Stimulated activated memory B cell treated with anti-CD40 and anti-IgM and Interleukin-4, amounts not matched to agents 10 μg/mL and 1 μg/mL and 100 μg/mL, for 72 hours (primary cell): ENCODE measurements around the gene ARHGAP24.
"Not testable (repeated sequence)": the region's sequence is repeated elsewhere in the genome, so short reads cannot be mapped to it uniquely, and the experiment has no call there.

ENCODE experiments used
- ATAC-seq: fragments of 150-1000 bp; cut with Tn5 transposase; 2 replicates; pipeline ENCODE4 v1.10.0; 2021
- H3K27ac Mint-ChIP-seq: one replicate; pipeline ENCODE4 v1.8.0; 2022; ENCODE audit warnings: mild to moderate bottlenecking, mixed read lengths
- H3K27me3 Mint-ChIP-seq: one replicate; pipeline ENCODE4 v1.8.0; 2022; ENCODE audit warnings: mixed read lengths
- H3K36me3 Mint-ChIP-seq: one replicate; pipeline ENCODE4 v1.8.0; 2022; ENCODE audit warnings: mixed read lengths
- H3K4me1 Mint-ChIP-seq: one replicate; pipeline ENCODE4 v1.8.0; 2022; ENCODE audit warnings: mixed read lengths
- H3K4me3 Mint-ChIP-seq: one replicate; pipeline ENCODE4 v1.8.0; 2022; ENCODE audit warnings: mild to moderate bottlenecking, moderate library complexity, mixed read lengths
- H3K9me3 Mint-ChIP-seq: one replicate; pipeline ENCODE4 v1.8.0; 2022; ENCODE audit warnings: mixed read lengths

ARHGAP24 gene

GRCh38 chr4:85824166-85824945 lies 349.4 kb downstream of the ARHGAP24 start:
- ATAC-seq: no peak
- H3K27ac Mint-ChIP-seq: peak overlapping the region; percentile 49

DNA sequence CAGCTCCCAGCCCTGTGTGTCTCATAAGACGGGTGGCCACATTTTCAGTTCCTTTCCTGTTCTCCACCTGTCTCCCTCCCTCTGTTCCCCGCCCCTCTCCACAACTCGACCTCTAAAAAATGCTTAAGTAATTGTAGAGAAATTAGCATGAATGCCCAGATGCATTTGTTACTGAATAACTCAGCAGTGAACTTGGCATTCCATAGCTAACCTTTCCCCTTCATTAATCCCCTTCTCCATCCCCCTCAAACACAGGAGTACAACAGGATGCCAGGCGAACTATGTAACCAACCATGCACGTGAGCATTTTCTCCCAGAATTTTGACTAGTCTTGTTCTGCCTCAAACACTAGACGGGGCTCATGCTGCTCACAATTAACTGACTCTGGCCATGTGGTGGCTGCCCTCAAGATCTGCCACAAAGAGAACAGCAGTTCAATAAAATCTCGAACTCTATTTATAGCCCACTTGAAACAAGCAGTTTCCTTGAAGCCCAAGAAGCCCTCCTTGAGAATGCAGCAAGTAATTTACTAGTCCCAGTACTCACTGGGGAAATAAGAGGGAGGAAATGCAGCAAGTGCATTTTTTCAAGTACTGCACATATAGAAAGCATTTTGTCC lies 351.2 kb downstream of the ARHGAP24 start:
- Mint-ChIP-seq H3K27me3 (no peaks in the 10 kb centered on the region), H3K36me3 (peaks cover 5% of the 10 kb centered on the region), H3K27ac (peak overlapping the region; percentile 33), H3K4me3 (no peak overlapping the region), H3K4me1 (peaks cover 34% of the 10 kb centered on the region), H3K9me3 (no peaks in the 10 kb centered on the region)
- peak; percentile 53 for ATAC-seq

More at GRCh38 chr4:85824166-85824945, 349.4 kb downstream of the ARHGAP24 start:
- H3K36me3 Mint-ChIP-seq: peaks cover 5% of the 10 kb centered on the region
- no peak overlapping the region for H3K4me3 Mint-ChIP-seq
- no peaks in the 10 kb centered on the region for H3K27me3 Mint-ChIP-seq
- H3K9me3 Mint-ChIP-seq: peaks cover 3% of the 10 kb centered on the region
- peaks cover 26% of the 10 kb centered on the region for H3K4me1 Mint-ChIP-seq

DNA sequence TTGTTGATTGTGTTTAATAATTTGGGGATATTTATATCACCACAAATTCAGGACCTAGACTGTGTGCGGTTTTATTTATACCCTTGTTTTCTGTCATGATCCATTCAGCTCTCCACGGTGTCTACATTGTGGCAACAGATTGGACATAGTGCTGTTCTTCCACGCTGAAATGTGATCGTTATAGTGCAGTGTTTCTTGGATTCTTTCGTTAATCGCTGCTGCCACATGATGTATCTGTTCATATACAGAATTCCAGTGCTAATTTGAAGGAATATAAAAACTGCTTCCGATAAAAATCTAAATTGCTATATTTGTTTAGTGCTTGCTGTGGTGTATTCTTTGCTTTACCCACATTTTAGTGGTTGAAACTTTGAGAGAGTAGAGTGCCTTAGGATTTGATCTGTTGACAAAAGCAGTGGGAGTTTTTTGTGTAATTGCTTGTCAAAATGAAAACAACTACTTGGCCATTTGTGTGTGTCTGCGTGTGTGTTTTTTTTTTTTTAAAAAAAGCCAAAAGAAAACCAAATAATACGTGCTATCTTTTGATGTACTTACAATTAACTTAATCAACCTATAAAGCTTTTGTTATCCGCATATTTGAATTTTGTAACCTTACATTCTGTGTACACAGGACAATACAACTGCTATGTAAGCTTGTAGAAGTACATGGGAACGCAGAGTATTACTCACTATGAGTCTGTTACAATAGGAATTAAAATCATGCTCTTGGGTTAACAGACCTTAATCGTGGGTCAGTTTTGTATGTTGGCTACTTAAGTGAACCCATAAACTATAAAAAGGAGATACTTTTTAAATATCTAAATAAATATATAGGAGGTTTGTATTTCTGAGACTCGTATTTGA lies 353.3 kb downstream of the ARHGAP24 start:
- Mint-ChIP-seq H3K27ac (no peak overlapping the region), H3K36me3 (peaks cover 5% of the 10 kb centered on the region), H3K4me1 (peaks cover 42% of the 10 kb centered on the region), H3K9me3 (no peaks in the 10 kb centered on the region), H3K27me3 (no peaks in the 10 kb centered on the region), H3K4me3 (no peak overlapping the region)
- no peak for ATAC-seq

DNA sequence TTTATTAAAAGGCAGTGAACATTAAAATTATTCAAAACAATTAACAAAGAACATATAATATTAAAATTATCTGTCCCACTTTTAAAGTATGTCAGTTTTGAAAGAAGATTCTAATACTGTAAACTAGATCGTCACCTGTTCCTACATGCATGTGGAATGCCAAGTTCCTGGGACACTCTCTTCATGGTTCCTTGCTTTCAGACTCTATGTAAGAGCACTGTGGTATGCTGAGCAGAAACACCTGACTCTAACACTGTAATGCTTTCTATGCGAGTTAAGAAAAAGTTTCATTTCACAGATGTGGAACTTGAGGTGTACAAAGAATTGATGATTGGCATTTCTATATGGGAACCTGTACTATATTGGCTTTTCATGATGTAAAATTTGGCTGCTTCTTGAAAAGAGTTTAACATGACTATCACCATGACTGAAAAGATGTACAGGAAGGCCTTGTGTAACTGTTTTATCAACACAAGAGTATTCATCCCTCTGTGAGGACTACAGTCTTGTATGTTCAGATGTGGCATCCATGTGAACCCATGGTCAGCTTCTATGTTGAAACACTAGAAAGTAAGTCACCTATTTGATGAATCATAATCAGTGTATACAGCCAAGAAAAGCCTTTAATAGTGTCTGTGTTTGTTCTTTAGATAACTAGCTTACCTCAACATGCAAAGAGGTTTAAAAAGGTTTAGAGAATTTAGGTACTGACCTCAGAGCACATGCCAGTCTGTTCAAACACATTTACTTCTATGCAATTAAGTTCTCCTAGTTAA lies 354.5 kb downstream of the ARHGAP24 start:
- H3K27me3 Mint-ChIP-seq: no peaks in the 10 kb centered on the region
- no peaks in the 10 kb centered on the region for H3K9me3 Mint-ChIP-seq
- peaks cover 41% of the 10 kb centered on the region for H3K4me1 Mint-ChIP-seq
- H3K4me3 Mint-ChIP-seq: no peak overlapping the region
- H3K27ac Mint-ChIP-seq: no peak overlapping the region
- no peak for ATAC-seq
- peaks cover 9% of the 10 kb centered on the region for H3K36me3 Mint-ChIP-seq

DNA sequence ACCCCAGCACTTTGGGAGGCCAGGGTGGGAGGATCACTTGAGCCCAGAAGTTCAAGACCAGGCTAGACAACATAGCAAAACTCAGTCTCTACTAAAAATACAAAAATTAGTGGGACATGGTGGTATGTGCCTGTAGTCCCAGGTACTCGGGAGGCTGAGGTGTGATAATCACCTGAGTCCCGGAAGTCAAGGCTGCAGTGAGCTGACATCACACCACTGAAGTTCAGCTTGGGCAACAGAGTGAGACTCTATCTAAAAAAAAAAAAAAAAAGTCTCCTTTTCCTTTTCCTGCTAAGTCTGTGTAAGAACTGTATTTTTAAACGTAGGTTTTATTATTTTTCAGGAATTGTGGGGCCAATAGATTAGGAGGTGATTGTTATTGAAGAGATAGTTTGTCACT lies 356.7 kb downstream of the ARHGAP24 start:
- no peak overlapping the region for H3K4me3 Mint-ChIP-seq
- H3K36me3 Mint-ChIP-seq: peaks cover 13% of the 10 kb centered on the region
- peaks cover 26% of the 10 kb centered on the region for H3K4me1 Mint-ChIP-seq
- peak overlapping the region; percentile 20 for H3K27ac Mint-ChIP-seq
- no peaks in the 10 kb centered on the region for H3K27me3 Mint-ChIP-seq
- no peak for ATAC-seq
- H3K9me3 Mint-ChIP-seq: no peaks in the 10 kb centered on the region

DNA sequence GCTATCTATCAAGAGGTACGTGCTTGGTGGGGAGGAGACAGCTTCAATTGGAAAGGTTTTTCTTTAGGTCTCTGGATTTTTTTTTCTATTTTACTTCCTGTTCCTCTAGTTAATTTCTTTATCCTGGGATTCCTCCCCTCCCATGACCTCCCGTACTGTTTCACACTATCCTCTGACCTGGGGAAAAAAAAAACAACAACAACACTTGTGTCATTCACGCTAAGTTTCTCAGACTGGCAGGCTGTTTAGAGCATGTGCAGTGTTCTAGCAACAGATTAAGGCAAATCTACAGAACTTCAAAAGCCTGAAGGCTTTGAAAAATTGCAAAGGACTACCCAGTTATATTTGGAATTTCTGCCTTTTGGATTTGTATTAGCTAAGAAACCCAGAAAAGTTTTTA lies 358.4 kb downstream of the ARHGAP24 start:
- Mint-ChIP-seq H3K4me3 (no peak overlapping the region), H3K9me3 (no peaks in the 10 kb centered on the region), H3K36me3 (peaks cover 18% of the 10 kb centered on the region), H3K27me3 (no peaks in the 10 kb centered on the region), H3K27ac (no peak overlapping the region), H3K4me1 (peaks cover 40% of the 10 kb centered on the region)
- no peak for ATAC-seq

DNA sequence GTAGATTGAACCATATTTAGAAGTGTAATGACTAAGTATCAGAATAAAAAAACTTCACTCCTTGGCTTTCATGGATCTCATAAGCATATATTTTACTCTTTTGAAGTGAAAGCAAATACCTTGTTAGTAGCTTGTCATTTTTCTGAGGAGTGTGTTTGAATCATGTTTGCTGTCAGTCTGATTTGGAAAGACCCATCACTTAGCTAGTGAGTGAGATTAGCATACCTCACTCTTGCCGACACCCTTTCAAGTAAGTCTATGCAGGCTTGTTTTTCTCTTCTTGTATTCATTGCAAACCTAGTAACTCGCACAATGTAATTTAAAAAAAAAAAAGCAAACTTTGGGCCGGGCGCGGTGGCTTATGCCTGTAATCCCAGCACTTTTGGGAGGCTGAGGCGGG lies 360.0 kb downstream of the ARHGAP24 start:
- Mint-ChIP-seq H3K36me3 (peaks cover 18% of the 10 kb centered on the region), H3K4me3 (no peak overlapping the region), H3K9me3 (no peaks in the 10 kb centered on the region), H3K4me1 (peaks cover 46% of the 10 kb centered on the region), H3K27me3 (no peaks in the 10 kb centered on the region), H3K27ac (no peak overlapping the region)
- no peak for ATAC-seq

DNA sequence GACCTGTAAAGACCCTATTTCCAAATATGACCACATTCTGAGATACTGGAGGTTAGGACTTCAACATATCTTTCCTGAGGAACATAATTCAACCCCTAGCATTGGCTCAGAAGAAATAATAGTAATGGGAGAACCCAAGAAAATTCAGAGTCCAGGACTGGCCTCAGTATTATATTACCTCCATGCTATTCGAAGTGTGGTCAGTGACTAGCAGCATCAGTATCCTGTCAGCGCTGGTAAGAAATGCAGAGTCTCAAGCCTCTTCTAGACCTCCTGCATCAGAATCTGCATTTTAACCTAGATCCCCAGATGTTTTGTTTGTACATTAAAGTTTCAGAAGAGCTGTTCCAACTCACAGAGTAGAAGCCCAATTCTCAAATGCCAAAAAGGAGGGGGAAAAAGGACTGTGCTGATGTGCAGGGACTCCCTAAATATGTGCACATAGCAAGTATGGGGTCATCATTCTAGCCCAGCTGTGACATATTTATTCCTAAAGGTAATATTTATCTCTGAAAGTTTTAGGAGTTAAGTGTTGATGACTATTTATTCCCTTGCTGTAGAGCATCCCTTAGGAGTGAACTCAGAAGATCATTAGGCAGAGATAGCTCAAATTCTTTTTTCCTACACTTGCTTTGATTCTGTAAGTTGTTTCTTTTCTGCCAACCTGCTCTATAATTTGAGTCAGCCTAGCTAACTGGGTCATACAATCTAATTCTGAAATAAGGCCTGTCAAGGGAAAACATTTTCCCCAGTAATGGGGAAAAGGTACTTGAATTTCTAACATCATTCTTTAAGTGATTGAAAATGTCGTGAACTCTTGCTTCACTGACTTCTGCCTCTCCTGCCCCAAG lies 361.9 kb downstream of the ARHGAP24 start:
- Mint-ChIP-seq H3K27me3 (no peaks in the 10 kb centered on the region), H3K9me3 (no peaks in the 10 kb centered on the region), H3K27ac (no peak overlapping the region), H3K36me3 (peaks cover 13% of the 10 kb centered on the region), H3K4me1 (peaks cover 36% of the 10 kb centered on the region), H3K4me3 (no peak overlapping the region)
- ATAC-seq: no peak

- no peak overlapping the region for H3K4me3 Mint-ChIP-seq
- no peaks in the 10 kb centered on the region for H3K27me3 Mint-ChIP-seq
- no peak overlapping the region for H3K27ac Mint-ChIP-seq
- no peaks in the 10 kb centered on the region for H3K9me3 Mint-ChIP-seq
- H3K4me1 Mint-ChIP-seq: peaks cover 37% of the 10 kb centered on the region
- no peak for ATAC-seq
- H3K36me3 Mint-ChIP-seq: peaks cover 13% of the 10 kb centered on the region
Observed at GRCh38 chr4:85837439-85837733, 362.4 kb downstream of the ARHGAP24 start.

GRCh38 chr4:85839981-85840451 lies 365.1 kb downstream of the ARHGAP24 start:
- ATAC-seq, H3K27ac Mint-ChIP-seq, H3K27me3 Mint-ChIP-seq, H3K4me3 Mint-ChIP-seq, H3K9me3 Mint-ChIP-seq: not testable (repeated sequence)
- peaks cover 12% of the 10 kb centered on the region for H3K36me3 Mint-ChIP-seq
- H3K4me1 Mint-ChIP-seq: peaks cover 35% of the 10 kb centered on the region

GRCh38 chr4:85842540-85842939 lies 367.6 kb downstream of the ARHGAP24 start:
- peaks cover 18% of the 10 kb centered on the region for H3K36me3 Mint-ChIP-seq
- ATAC-seq: peak; percentile 97
- H3K9me3 Mint-ChIP-seq: peaks cover 3% of the 10 kb centered on the region
- H3K27ac Mint-ChIP-seq: peak overlapping the region; percentile 72
- H3K27me3 Mint-ChIP-seq: no peaks in the 10 kb centered on the region
- peak overlapping the region; percentile 2 for H3K4me3 Mint-ChIP-seq
- peaks cover 23% of the 10 kb centered on the region for H3K4me1 Mint-ChIP-seq

GRCh38 chr4:85853740-85854139 lies 378.8 kb downstream of the ARHGAP24 start:
- not testable (repeated sequence) for H3K4me3 Mint-ChIP-seq, H3K27ac Mint-ChIP-seq

GRCh38 chr4:85854546-85854945 lies 379.6 kb downstream of the ARHGAP24 start:
- H3K4me3 Mint-ChIP-seq: no peak overlapping the region
- no peak for ATAC-seq
- peaks cover 19% of the 10 kb centered on the region for H3K4me1 Mint-ChIP-seq
- H3K9me3 Mint-ChIP-seq: peaks cover 4% of the 10 kb centered on the region
- H3K27me3 Mint-ChIP-seq: no peaks in the 10 kb centered on the region
- H3K27ac Mint-ChIP-seq: no peak overlapping the region
- H3K36me3 Mint-ChIP-seq: peaks cover 47% of the 10 kb centered on the region

More at GRCh38 chr4:85853740-85854139, 378.8 kb downstream of the ARHGAP24 start:
- H3K27me3 Mint-ChIP-seq, H3K9me3 Mint-ChIP-seq, ATAC-seq: not testable (repeated sequence)
- Mint-ChIP-seq H3K4me1 (peaks cover 17% of the 10 kb centered on the region), H3K36me3 (peaks cover 49% of the 10 kb centered on the region)
